ENCODE results near the gene BTG3. TPM values are rescaled to one million over a fixed set of nuclear protein-coding genes. Genes with fewer than 3 reads are reported as not detected.

The BTG3 gene
- polyA plus RNA-seq, 1 donor, result 29.6 TPM

DNA sequence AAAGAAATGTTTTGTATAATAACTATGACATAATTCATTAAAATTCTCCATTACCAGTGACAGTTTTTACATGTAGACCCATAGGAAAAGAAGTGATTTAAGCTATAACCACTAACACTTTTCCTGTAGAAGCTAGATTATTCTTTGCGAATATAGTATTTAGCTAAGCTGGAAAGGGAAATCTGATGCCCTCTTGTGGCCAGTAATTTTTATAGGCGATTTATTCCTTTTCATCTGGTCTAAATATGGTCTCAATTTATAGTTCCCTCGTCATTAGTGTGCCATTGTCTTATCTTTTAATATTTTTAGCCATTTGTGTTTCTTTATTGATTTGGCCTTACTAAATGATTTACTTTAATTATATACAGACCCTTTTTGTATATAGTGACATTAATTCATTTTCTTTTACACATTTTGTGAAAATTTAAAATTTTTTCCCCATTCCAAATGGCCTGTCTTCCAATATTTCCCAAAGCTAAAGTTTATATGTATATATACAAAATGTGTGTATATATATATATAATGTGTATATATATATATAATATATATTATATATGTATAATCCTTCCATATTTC lies 26.7 kb downstream of the BTG3 start:
- peak; percentile 40 for DNase-seq

DNA sequence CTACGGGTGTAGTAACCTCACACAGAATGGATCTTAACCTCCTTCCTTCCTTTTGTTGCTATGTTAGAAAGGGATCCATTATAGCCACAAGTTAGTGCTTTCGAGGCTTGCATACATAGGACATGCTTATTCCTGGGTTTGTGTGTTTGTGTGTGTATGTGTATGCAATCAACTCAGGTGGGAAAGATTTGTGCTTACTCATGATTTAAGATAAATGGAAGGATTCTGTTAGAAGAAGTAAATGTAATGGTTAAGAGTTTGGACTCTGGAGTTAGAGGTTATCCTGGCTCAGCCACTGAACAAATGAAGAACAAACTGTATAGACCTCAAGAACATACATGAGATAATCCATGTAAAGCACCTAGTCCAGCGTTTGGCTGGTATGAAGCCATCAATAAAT lies 28.8 kb downstream of the BTG3 start:
- no peak for DNase-seq

DNA sequence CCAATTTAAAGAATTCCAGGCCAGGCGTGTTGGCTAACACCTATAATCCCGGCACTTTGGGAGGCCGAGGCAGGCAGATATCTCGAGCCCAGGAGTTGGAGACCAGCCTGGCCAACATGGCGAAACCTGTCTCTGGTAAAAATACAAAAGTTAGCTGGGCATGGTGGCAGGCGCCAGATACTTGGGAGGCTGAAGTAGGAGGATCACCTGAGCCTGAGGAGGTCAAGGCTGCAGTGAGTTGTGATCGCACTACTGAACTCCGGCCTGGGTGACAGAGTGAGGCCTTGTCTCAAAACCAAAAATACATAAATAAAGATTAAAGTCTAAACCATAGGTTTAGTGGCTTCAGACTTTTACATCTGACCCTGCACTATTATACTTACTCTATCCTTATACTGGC lies 32.4 kb downstream of the BTG3 start:
- no peak for DNase-seq

DNA sequence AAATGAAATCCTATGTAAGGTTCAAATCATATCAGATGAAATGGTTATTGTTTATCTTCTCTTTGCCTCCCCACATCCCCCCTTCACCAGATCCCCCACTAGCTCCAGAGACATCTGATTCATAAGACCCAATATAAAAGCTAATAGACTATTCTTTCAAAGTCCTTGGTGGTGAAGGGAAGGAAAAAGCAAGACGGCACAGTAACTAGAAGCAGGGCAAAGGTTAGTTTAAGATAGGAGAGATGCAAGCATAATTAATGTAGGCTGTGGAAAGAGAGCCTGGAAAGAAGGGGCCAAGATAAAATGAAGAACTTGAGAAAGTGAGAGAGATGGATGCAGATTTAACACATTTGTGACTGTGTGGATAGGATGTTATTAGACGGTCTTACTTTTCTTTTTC lies 33.8 kb downstream of the BTG3 start:
- no peak for DNase-seq

DNA sequence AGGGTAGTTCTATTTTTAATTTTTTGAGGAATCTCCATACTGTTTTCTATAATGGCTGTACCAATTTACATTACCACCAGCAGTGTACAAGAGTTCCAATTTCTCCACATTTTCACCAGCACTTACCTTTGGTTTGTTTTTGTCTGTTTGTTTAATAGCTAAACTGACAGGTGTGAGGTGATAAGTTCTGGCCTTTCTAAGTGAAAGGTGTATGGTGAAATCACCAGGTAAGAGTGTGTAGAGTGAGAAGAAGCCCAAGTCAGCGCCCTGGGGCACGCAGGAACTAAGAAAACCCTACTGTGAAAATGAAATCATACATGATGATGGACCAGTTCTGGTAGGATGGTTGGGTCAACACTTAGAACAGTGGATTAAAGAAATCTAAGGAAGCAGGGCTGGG lies 34.5 kb downstream of the BTG3 start:
- no peak for DNase-seq

DNA sequence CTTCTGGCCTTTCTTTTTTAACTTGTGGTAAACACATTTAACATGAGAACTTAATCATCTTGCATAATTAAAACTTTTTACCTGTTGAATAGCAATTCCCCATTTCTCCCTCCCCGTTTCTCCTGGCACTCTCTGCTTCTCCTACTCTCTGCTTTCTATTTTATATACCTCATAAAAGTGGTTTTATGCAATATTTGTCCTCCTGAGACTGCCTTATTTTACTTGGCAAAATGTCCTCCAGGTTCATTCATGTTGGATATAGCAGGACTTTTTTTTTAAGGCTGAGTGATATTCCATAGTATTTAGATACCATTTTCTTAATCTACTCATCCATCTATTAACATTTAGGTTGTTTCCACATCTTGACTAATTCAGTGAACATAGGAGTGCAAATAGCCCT lies 35.0 kb downstream of the BTG3 start:
- DNase-seq, result no peak

DNA sequence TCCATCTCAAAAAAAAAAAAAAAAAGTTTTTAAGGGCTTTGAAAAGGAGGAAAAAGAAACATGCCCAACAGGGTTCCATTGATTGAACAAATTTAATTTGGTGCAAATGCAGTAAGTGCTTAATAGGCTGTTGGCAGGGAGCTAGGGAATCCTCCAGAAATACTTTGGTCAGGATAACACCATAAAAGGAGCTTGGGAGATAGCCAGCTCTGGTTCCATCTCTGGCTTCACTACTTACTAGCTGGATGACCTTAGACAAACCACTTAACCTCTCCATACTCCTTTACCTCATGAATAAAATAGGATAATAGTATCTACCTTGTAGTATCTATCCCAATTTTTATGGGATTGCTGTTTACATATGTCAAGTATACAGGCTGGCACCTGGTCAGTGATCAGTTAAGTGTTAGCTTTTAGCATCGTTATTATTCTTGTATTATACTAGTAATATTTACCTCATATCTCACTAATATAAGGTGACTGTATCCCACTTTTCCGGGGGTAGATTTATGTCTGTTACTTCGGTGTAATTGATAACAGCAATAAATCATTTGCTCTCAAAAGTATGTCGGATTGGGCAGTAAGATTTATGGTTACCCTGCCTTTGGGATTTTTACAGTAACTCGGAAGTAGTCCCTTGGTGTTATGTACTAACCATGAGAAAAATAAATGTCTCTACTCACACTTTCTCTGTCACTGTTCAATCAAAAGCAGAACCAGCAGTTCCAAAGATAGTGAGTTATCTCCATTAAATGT lies 36.4 kb downstream of the BTG3 start:
- DNase-seq, result no peak

DNA sequence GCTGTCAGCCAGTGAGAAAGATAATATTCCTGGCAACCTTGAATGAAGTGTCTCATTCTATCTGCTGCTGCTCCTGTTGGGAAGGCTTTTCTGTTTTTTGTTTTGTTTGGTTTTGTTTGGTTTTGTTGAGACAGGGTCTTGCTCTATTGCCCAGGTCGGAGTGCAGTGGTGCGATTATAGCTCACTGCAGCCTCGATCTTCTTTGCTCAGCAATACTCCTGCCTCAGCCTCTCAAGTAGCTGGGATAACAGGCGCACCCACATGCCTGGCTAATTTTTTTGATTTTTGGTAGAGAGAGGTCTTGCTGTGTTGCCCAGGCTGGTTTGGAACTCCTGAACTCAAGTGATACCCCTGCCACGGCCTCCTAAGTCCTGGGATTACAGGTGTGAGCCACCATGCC lies 37.6 kb downstream of the BTG3 start:
- no peak for DNase-seq

DNA sequence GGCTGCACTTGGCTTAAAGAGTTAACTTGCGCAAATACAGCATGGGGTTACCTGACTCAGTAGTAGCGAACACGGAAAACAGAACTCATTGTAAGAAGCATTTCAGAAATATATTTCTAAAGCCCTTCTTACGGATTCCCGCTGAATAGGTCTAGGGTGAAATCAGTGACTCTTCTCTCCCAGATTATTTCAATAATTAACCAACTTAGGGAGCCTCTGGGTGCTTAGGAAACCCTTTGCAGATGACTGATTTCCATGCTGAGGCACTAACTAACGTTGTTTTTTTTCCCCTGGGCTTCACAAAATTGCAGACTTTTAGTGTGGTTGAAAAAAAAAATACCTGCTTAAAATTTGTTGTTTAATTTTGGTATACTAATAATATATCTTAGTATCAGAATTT lies 40.3 kb downstream of the BTG3 start:
- DNase-seq, result no peak

DNA sequence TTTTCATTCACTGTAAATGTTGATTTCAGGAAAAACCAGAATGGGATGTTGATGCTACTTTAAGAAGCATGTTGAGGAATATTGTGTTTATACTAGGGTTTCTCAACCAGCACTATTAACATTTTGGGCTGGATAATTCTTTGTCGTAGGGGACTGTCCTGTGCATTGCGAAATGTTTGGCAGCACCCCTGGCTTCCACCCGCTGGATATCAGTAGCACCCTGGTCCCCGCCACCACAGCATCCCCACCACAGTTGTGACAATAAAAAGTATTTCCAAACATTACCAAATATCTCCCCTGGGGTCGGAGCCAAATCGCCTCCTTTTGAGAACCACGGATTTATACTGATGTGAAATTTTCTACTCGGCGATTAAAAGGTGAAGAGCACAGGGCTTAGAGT lies 41.9 kb downstream of the BTG3 start:
- DNase-seq, result no peak

DNA sequence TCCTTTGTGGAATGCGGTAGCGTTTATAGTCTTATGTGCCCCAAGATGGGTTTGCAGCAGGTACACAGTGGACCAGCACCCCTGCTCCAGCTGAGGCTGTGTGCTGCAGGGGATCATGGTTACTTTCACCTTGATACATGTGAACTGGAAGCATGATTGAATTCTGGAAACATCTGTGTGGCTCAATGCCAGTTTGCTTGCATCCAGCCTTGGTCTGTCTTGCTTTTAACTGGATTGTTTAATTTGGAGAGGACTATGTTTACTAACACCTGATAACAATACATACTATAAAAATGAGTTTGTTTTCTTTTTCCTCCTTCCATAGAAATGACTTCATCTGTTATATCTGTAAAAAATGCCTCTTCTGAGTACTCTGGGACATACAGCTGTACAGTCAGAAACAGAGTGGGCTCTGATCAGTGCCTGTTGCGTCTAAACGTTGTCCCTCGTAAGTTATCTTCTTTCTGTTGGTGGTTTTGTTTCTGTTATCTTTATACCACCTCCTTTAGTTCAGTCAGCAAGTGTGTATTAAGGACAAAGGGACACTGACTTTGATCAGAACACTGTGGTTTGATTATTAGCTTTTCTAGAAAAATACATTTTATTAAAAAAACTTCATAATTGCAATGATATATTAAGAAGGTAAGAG lies 52.2 kb downstream of the BTG3 start:
- DNase-seq, result no peak

DNA sequence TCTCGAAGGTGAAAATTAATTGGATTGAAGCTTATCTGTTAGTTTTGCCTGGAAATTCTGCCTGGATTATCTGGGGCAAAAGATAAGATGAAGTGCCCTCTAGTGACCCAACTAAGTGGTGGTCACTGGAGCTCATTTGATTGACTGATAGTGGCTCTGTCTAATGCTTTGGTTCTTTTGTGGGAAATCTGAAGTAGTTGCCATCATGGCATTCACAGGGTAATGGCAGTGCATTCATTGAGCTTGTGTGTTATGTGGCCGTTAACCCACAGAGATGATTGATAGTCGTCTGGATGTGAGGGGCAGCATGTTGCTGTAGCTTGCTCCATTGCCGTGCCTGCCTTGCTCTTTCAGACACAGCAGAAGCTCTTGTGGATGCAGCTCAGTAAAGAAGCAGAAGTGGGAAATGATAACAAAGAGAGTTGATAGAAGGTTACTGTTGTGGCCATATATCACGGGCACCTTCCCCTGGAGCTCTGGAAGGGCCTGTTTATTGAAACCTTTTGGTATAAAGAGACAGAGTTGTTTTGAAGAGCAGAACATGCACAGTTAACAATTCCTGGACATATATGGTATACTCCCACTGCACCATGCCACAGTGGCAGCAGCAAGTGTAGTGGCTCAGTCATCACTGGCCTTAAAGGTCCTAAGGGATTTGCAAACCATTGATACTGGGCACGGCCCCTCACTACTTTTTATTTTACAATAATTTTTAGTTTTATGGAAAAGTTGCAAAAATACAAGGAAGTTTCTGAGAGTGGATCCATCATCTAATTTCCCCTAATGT lies 57.8 kb downstream of the BTG3 start:
- DNase-seq, result no peak

DNA sequence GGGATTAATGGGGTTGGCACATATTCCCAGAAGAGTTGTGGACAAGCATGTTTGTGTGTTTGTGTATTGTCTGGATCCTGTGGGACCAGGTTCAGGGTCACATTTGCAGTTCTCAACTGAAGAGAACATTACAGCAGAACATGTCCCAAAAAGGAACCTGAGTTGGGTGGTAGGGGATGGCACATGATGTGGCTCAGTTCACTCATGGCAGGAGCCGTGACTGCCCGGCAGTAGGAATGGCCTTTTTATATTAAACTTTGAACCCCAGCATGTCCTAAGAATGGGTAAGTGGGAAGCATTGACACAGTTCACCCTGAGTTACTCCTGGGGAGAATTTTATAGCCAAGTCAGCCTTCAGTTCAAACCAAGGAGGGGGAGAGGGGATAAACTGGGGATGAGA lies 58.6 kb downstream of the BTG3 start:
- DNase-seq, result no peak

DNA sequence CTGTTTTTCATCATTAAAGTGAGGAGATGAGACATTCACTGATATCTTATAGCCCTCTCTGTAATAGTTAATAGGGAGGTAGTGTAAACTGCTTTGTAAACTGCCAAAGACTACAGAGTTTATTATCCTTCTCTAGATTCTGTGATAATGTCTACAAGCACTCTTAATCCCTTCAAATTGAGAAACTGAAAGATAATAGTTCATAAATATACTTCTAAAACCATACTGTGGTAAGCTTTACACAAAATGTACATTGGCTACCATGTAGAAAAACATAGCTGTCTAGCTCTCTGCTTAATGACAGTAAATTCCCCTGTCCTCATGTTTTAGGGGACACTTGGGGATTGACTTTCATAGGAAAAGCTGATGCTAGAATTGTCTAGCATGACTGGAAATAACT lies 60.3 kb downstream of the BTG3 start:
- no peak for DNase-seq

DNA sequence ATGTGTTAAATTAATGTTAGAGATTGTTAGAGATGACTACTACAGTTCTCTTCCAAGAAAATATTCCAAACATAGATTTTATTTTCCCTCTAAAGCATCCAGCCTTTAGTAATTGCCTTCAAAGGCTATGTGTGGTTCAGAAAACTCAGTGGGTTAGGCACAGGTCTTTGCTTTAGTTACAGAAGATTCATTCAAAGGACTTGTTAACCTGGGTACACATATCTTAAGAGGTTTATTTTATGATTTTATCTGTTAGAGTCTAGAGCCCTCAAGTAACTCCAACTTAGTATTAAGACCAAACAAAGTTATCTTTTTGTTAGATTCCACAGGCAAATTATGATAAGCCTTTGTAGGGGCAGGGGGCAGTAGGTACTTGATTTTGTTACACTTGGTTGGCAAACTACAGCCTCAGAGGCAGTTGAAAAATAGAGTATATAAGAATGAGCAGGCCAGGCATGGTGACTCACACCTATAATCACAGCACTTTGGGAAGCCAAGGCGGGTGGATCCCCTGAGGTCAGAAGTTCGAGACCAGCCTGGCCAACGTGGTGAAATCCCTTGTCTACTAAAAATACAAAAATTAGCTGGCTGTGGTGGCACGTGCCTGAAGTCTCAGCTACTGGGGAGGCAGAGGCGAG lies 61.9 kb downstream of the BTG3 start:
- DNase-seq, result no peak

DNA sequence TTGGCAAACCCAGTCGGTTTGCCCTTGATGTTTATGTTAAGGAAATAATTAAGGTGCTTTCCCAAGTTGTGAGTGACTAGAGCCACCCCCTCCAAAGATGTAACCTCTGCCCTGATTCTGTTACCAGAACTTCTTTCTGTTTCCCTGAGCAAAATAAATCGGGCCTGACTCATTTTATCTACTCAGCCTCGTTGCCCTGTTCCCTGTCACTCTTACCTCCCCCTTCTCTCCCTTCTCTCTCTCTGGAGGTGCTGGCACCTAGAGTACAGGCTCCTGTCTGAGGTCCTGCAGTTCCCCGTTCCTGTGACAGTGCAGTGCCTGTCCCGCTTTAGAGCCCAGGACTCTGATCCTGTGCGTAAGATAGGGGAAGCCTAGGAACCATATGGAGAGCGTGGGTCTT lies 64.4 kb downstream of the BTG3 start:
- no peak for DNase-seq

DNA sequence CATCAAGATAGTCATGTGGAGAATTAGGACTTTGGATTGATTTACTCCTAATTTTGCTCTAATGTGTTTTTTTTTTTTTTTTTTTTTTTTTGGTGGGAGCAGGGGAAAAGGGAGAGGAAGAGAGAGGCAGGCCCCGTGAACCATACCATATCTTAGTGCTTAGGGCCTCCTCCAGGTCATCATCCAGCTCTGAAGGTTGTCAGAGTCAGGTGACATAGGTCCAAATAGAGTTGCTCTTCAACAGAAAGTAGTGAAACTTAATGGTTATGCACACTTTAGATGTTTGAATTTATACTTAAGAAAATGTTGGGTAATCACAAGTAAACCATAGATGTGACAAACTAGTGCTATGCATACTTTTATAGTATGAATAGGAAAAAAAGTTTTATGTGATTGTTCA lies 67.7 kb downstream of the BTG3 start:
- DNase-seq, result no peak

Other genes starting within 250 kb of the BTG3 start
- gene CXADR, start 99.9 kb downstream of the BTG3 start, polyA plus RNA-seq (ENCODE audit: insufficient read length), result 0.63 TPM
- gene C21orf91, start 206.5 kb upstream of the BTG3 start, polyA plus RNA-seq (ENCODE audit: insufficient read length), result 14.2 TPM